GM18519 (cell line): ENCODE data around the gene GRIN2B.
A peak's percentile ranks its signal among the peaks of the same experiment; 100 is the strongest.

Experiments used
- ATAC-seq: cut with Tn5 transposase; IDR thresholded peaks from one replicate; pipeline ENCODE4 v1.9.1; 2021; ENCODE audit warnings: mild to moderate bottlenecking, moderate library complexity; ENCODE audit not compliant: unreplicated experiment, low FRiP score

The GRIN2B gene

DNA sequence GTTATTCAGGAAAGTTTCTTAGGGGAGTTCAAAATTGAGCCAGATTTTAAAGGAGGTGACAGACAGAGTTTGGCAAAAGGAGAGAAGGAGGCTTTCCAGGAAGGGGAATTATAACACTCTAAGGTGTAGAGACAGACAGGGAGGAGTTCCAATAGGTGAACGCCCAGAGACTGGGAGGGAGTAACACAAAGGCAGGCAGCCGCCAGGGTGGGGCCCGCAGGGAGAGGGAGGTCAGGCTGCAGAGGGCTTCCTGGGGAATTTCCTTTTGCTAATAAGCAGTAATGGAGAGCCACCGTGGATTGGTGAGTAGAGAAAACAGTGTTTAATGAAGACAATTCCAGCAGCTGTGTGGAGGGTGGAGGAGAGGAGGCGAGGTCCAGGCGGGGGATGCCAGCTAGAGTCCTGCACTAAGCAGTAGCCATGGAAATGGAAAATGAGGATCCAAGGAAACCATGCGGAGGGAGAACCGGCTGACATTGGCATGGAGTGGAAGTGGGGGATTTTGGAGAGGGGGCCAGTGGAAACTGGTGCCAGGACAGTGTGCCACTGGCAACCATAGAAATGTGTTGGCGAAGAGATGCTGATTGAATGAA lies 22.2 kb downstream of the GRIN2B start:
- no peak for ATAC-seq

DNA sequence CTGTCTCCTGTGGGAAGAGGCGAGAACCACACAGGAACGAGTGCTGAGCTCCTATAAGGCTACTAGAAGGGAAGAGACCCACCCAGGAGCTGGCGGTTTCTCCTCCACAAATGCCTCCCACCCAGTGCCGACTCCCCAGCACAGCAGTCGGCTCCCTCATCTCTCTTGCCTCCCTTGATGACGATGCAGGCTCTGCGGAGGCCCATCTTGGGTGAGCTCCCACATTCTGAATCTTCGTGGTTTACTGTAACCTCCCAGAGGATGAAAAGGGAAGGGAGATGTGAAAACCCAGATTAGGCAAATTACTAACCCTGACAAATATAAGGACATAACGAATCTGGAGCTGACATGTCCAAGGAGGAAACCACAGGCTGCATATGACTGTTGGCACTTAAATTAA lies 23.8 kb downstream of the GRIN2B start:
- ATAC-seq = no peak

DNA sequence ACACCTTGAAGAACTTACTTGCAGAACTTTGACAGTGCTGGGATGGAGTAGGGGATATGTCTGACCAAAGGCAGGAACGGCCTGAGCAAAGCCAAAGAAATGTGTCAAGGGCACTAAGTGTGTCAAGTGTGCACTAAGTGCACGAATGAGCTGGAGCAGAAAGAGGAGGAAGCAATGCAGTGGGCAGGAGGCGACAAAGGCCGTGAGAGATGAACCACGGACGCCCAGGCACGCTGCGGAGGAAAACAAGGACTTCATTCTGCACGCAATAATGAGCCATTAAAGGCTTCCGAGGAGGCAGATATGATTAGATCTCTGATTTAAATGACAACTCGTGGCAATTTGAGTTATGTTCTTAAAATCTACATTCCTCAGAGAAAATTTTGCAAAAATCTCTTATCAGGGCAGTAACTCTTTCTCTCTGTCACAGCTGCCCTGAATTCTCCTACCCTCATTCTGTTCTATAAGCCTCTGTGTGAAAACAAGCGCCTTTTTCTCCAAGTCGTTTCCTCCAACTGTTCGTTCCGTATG lies 25.3 kb downstream of the GRIN2B start:
- ATAC-seq = no peak

DNA sequence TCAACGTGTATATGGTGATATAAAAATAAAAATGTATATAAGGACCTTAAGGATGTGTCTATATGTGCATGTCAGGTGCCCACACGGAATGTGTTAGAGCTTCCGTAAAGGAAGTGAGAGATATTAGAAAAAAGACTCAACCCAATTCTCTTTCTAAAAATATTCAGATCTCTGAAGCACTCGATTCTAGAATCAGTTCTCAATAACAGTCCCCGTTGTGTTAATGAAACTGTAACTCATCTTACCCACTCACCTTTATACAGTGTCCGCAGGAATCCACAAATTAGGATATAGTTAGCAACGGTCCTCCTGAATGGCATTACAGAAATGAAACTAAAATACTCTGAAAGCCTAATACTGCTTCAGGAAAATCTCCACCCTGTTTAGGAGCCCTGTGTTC lies 29.3 kb downstream of the GRIN2B start:
- no peak for ATAC-seq

DNA sequence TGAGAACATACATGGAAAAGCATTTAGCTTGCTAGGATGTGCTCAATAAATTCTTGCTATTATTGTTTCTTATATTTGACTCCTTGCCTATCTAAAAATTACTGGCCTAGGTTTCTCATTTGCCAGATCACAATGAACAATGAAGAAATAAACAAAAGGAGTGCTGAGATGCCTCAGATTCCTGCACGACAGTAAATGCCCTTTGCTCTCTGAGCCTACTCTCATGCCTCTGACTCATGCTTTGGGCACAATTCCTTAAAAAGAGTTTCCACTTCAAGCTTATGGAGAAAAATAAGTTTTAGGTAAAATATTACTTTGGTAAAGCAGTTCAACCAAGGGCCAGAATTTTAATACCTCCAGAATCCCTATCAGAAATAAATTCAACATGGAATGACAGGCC lies 30.9 kb downstream of the GRIN2B start:
- ATAC-seq = no peak

DNA sequence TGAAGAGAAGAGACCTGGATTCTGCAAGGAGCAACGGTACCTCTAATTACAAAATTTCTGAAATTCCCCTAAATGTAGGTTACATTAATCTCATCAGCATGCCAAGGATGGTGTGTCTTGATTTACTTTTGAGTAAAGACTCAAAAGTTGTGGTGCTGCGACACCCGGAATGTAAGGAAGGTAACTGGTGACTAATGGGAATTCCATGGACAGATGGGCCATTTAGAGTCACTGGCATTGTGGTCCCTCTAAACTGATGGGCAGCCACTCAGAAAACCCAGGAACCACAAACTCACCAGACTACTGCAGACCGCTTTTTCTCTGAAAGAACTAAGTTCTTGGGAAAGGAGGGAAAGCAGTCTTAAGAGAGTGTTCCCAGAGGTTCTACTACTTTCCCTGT lies 32.8 kb downstream of the GRIN2B start:
- no peak for ATAC-seq

DNA sequence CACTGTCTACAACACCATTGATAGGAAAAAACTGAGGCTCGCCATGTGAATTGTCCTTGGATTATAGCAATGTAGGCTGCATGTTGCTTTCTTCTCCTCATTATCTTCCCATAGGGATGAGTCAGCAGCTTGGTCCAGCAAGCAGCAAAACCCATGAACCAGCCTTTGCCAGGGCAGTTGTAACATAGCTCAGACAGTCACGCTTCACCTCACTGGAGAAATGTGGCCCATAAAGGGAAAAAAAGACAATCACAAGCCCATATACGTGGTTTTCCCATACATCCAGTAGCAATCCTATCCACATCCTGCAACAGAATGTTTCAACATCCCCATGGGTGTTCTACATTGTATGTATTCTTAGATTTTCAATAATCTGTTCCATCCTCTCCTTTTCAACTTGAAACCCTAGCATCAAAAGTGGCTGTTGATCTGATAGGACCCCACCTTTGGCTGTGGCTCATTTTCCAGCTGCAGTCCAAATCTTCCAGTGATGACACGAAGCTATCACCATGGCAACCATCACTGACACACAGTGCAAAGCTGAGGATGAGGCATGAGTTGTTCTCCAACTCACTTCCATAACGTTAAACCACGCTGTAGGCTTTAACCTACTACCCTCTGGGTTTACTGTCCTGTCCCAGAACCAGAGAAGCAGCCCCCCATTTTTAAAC lies 34.0 kb downstream of the GRIN2B start:
- ATAC-seq = no peak

DNA sequence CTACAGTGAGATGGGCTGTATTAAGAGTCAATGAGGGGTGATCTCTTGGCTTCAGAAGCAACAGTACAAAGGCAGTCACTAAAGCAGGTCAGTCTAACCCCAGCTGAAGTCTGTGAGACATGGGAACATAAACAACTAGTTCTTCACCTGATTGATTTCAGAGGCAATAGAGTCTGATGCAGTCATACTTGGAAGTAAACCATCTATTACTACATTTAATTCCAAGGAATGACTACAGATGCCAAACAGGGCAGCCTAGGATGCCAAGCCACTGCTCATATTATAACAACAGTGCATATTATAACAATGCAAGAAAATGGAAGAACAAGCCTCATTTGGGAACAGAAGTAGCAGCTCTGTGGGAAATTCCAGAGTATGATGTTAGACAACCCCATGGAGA lies 35.8 kb downstream of the GRIN2B start:
- no peak for ATAC-seq

DNA sequence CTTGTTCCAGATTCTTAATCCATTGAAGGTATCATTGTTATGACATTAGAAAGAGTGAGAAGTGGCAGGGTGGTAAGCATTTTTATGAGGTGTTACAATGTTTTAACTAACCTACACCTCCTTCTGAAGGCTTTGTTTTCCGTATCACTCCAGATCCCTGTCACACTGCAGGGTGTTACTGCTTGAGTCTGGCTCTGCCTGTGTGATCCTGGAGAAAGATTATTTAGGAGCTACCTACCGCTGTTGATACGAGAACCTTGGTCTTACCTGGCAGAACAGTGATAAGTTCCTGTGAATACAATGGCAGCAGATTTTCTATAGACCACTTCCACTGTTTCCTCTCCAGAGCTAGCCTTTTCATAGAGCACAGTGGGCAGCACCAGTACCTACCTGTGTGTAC lies 36.2 kb downstream of the GRIN2B start:
- ATAC-seq = no peak

DNA sequence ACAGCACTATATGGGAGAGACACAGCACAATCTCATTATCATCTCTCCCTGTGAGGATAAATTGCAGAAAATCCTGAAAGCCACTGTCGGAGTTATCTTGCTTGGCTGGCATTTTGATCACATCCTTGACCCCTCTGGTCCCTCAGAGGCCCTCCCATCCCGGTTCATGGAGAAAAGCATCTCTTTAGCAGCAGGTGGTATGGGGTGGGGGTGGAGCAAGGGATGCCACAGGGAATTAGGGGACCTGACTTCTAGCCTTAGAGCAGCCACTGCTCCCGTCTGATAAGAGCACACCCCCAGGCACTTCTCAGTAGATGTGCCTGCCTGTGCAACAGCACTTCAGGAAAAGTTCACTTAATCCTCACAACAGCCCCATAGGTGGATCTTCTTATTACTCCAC lies 38.6 kb downstream of the GRIN2B start:
- no peak for ATAC-seq

DNA sequence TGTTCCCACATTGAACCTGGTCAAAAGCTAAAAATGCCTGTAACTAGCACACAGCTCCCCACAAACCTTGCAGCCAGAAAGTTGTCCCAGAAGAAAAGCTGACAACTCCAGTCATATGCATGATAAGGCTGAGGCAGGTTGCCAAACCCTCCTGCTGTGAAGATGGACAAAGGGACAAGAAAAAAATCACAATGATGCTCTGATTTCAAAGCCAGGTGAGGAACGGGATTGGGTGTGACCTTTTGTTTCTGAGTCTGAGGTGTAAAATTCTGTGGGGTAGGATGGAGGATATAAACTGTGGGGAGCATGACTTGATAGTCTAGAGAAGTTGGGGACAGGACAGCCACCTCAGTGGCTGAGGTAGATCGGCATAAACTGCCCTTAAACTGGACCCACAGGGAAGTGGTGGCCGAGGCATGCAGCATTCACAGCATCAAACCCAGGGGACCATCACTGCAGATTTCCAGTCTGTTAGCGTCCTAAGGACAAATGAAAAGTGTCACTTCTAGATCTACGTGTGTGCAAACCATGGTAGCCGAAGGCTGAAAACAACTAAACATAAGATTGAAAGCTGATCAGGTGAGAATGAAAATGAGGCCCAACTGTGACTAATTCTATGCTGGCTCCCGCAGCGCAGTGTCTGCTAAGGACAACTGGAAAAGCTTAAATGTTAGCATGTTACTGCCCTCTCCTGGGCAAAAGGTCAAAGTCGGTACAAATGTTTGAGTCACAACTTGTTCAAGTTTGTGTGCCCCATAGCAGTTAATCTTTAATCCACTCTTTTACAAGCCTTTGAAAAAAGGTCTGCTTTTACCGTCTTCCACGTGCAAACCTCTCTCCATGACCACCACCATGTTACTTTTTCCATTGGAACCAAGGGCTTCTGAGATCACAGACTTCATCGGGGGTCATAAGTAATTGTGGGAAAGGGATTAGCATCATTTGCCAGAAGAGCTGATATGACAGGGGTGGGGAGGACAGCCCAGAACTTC lies 39.8 kb downstream of the GRIN2B start:
- peak; percentile 68 for ATAC-seq

DNA sequence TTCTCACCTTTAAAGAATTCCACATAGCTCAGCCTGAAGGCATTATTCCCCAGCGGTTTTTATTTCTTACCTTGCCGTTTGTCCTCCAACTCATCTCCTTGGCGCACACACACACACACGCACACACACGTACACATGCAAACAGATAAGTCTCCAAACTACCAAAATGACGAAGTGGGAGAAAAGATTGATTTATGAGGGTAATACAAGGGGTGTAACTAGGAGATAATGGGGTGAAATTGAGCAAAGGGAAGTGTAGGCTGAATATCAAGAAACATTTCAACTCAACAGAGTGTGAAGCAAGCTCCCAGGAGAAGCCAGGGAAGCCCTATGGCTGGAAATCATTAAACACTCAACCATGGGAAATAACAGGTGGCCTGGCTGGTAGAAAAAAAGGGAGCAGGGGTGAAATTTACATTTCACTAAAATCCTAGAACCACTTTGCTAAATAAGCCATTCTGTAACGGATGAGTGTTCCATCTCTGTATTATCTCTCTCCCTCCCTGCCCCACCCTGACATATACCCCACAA lies 41.0 kb downstream of the GRIN2B start:
- ATAC-seq = no peak

DNA sequence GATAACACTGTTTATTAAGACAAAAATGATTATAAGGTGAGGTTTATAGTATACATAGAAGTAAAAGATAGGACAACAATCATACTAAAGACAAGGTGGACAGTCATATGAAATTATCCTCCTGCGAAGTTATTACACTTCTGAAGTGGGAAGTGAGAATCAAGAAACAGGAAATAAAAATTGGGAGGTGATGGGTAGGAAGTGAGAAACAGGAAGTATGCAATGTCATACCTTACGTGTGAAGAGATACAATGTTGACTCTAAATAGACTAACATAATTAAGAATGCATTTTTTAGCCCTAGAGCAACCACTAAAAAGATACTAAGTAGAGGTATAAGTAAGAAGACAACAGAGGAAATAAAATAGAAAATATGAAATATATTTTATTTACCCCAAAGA lies 43.7 kb downstream of the GRIN2B start:
- ATAC-seq = no peak

DNA sequence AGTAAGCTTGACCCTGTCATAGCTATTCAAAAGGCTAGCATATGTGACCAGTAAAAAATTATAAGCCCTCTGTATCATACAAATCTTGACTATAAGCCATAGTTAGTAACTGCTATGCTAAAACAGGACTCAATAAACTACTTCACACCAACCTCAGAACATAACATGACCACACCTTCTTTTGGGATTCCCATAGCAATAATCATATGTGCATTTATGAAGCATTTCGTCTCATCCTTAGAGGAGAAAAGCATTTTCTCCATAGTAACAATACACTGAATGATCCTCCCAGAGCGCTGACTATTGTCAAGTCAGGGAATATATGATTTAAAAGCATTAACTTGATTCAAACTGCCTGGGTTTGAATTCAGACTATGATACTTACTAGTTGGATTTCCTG lies 46.2 kb downstream of the GRIN2B start:
- no peak for ATAC-seq
